WI38 (cell line): Measurements from ENCODE around the gene CCRL2.

ENCODE experiments used
- H3K4me3 ChIP-seq: 2 replicates; pipeline ENCODE4 v1.5.1; 2011; ENCODE audit warnings: low read depth, mild to moderate bottlenecking, control low read depth, low read length
- TF ChIP-seq, protein P1 (sequence below): IDR thresholded peaks from 2 replicates; pipeline ENCODE4 v1.5.1; 2012; ENCODE audit warnings: low read depth, mild to moderate bottlenecking, control low read depth, low read length

CCRL2 gene

DNA sequence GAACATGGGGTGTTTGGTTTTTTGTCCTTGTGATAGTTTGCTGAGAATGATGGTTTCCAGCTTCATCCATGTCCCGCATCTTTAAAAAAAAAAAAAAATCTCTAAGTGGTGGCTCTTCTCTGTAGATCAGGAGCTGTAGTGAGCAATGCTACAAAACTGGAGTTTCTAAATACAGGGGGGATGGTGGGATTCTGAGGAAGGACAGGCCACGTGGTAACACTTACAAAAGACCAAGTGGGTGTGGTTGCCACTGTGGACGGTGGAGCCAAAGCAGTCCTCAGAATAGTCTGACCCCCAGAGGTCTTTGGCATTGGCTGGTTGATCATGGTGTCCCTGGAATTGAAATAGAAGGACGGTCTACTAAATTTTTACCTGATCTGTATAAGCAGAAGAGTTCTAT lies 7.7 kb downstream of the CCRL2 start:
- TF ChIP-seq, protein P1, sequence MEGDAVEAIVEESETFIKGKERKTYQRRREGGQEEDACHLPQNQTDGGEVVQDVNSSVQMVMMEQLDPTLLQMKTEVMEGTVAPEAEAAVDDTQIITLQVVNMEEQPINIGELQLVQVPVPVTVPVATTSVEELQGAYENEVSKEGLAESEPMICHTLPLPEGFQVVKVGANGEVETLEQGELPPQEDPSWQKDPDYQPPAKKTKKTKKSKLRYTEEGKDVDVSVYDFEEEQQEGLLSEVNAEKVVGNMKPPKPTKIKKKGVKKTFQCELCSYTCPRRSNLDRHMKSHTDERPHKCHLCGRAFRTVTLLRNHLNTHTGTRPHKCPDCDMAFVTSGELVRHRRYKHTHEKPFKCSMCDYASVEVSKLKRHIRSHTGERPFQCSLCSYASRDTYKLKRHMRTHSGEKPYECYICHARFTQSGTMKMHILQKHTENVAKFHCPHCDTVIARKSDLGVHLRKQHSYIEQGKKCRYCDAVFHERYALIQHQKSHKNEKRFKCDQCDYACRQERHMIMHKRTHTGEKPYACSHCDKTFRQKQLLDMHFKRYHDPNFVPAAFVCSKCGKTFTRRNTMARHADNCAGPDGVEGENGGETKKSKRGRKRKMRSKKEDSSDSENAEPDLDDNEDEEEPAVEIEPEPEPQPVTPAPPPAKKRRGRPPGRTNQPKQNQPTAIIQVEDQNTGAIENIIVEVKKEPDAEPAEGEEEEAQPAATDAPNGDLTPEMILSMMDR: no peak
- H3K4me3 ChIP-seq: no peak overlapping the region

DNA sequence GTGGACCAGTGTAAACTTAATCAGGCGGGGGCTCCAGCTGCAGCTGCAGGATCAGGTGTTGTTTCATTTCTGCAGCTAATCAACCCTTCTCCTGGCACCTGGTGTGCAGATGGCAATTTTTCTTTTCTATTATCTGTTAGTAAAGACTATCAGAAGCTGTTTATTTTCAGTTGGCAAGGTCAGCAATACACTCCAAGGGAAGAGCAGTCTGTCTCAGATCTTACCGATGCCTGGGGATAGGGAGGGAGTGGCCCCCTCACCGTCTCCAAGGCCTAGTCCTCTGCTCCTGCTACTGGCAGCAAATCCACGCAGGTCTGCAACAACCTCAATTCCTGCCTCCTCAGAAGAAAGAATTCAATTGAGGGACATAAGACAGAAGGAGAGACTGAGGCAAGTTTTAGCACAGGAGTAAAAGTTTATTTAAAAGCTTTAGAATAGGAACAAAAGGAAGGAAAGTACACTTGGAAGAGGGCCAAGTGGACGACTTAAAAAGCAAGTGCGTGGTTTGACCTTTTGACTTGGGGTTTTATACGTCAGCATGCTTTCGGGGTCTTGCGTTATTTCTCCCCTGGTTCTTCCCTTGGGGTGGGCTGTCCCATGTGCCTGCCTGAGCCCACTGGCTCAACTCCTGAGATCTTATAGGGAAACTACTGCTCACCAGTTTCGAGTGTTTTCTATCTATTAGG lies 9.2 kb downstream of the CCRL2 start:
- no peak overlapping the region for H3K4me3 ChIP-seq
- TF ChIP-seq, protein P1: no peak

DNA sequence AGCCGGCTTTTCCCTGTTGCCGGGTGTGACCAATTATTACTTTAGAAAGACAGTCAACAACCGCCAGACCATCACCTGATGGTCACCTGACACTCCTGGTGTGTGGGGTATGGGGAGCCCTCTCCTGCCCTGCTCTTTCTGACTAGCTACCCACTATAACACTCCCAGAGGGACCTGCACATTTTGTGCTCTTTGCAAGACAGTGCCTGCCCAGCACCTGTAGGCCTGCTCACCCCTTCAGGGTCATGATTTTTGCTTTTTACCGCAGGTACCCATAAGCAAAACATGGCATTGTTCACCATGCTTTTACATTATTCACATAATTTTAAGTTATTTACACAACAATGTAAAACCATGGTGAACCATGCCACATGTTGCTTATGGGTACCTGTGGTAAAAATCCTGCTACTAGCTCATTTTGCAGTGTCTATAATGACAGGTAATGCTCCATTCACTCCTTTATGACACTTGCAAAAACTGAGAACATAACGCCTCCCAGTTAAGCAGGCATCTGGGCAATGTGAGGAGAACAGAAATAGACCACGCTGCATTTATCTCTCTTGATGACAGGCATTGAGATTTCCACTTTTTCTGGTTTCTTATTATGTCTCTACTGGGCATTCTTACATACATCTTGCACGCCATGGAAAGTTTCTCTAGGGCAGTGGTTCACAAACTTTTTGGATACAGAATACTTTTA lies 9.9 kb downstream of the CCRL2 start:
- H3K4me3 ChIP-seq: no peak overlapping the region
- TF ChIP-seq, protein P1: no peak

DNA sequence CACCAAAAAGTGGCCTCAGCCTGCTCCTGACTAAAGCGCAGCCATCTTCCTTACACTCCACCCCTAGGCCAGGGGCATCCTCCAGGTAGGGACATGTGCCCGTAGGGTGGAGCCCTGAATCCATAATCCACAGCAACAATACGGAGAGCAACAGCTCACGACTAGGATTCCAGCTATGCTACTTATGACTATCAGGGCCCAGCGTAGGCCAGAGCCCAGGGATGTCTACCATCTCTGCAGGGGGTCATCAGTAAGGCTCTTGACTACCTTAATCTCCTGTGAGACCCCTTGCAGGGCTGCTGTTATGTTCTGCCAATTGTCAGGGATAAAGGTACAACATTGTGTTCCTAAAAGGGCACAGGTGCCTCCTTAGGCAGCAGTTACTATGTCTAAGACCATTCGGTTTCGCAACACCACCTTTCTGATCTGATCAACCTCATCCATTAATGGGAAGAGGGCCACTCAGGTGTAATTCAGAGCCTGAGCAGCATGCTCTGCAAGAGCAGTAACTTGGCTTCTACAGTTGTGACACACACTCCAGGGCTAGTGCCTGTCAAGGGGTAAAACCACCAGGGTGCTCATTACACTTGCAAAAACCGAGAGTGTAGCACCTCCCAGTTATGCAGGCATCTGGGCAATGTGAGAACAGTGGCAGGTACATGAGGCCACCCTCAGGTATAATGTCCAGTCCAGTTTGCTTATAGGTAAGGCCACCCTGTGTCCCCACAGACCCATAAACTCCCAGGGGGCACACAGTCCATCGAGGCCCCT lies 11.0 kb downstream of the CCRL2 start:
- no peak overlapping the region for H3K4me3 ChIP-seq
- TF ChIP-seq, protein P1: no peak

DNA sequence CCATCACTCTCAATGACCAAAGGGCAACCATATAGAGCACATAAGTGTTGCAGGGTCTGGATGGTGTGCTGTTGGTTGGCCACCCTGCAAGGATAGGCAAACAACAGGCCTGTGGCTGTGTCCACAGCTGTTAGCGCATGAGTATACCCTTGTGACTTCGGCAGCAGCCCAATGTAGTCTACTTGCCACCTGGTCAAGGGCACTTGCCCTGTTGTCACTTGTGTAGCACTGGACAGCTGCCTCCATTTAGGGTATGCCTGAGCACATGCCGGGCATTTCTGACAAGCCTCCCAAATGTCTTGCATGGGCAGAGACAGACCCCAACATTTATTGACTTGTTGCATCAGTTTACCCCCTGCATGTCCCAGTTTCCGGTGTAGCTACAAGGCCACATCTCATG lies 12.8 kb downstream of the CCRL2 start:
- H3K4me3 ChIP-seq: no peak overlapping the region
- TF ChIP-seq, protein P1: no peak

DNA sequence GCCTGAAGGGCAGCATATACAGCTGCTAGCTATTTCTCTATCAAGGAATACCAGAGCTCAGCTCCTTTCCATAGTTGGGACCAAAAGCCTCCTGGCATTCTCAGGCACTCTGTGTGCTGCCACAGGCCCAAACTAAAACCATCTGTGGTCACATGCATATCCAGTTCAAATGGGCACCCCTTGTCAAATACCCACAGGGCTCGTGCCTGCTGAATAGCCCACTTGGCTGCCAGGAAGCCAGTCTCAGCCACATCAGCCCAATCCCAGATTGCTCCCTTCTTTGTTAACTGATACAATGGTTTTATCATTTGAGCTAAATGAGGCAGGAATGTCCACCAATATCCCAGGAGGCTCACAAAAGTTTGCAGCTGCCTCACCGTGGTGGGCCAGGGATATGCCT lies 13.9 kb downstream of the CCRL2 start:
- TF ChIP-seq, protein P1: no peak
- H3K4me3 ChIP-seq: no peak overlapping the region

- TF ChIP-seq, protein P1: no peak
- H3K4me3 ChIP-seq: no peak overlapping the region
Observed at GRCh38 chr3:46422617-46423016, 15.6 kb downstream of the CCRL2 start.
